H1 (cell line): ENCODE measurements around the gene HGFAC.

ENCODE experiments used
- ATF3 ChIP-seq: IDR thresholded peaks from 2 replicates; pipeline ENCODE4 v1.6.1; 2011; ENCODE audit warnings: low read depth, mild to moderate bottlenecking, low read length; ENCODE audit not compliant: insufficient read depth
- CEBPB ChIP-seq: IDR thresholded peaks from 2 replicates; pipeline ENCODE4 v1.6.1; 2012; ENCODE audit warnings: low read depth, low read length
- POLR2A ChIP-seq, 2 experiments: IDR thresholded peaks; 1 replicate in 1 of 2; 2 replicates in 1 of 2; pipeline ENCODE4 v1.6.1; 2011; ENCODE audit warnings: low read depth in 2 of 2, low read length in 2 of 2, mild to moderate bottlenecking in 2 of 2; ENCODE audit errors: control extremely low read depth in 1 of 2
- POLR2AphosphoS5 ChIP-seq: IDR thresholded peaks from 2 replicates; pipeline ENCODE4 v1.6.1; 2011; ENCODE audit warnings: low read depth, low read length
- TF ChIP-seq, protein P1 (sequence below), 3 experiments: IDR thresholded peaks; 1 replicate in 2 of 3; 2 replicates in 1 of 3; pipeline versions ENCODE4 v1.5.1 to v1.6.1; 2011; ENCODE audit warnings: low read length in 3 of 3, mild to moderate bottlenecking in 3 of 3, inconsistent platforms in 2 of 3, low read depth in 1 of 3, moderate library complexity in 1 of 3; ENCODE audit not compliant: insufficient read depth in 1 of 3; ENCODE audit errors: control extremely low read depth in 1 of 3

GRCh38 chr4:3497095-3497494 is 55.3 kb downstream of the HGFAC start:
- TF ChIP-seq POLR2AphosphoS5 (no peak), ATF3 (no peak), POLR2A (IDR thresholded peaks at IDR 0.05; ENCODE audit: control extremely low read depth in 1 of 2, low read depth in 2 of 2, low read length in 2 of 2) (no peak), CEBPB (no peak)
- TF ChIP-seq, protein P1, sequence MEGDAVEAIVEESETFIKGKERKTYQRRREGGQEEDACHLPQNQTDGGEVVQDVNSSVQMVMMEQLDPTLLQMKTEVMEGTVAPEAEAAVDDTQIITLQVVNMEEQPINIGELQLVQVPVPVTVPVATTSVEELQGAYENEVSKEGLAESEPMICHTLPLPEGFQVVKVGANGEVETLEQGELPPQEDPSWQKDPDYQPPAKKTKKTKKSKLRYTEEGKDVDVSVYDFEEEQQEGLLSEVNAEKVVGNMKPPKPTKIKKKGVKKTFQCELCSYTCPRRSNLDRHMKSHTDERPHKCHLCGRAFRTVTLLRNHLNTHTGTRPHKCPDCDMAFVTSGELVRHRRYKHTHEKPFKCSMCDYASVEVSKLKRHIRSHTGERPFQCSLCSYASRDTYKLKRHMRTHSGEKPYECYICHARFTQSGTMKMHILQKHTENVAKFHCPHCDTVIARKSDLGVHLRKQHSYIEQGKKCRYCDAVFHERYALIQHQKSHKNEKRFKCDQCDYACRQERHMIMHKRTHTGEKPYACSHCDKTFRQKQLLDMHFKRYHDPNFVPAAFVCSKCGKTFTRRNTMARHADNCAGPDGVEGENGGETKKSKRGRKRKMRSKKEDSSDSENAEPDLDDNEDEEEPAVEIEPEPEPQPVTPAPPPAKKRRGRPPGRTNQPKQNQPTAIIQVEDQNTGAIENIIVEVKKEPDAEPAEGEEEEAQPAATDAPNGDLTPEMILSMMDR (IDR thresholded peaks at IDR 0.05; ENCODE audit: control extremely low read depth in 1 of 3, insufficient read depth in 1 of 3, low read depth in 1 of 3, low read length in 3 of 3): no peak
